HG02588 (cell line): ENCODE results near the gene HNF4A.

Source experiments
- ATAC-seq: cut with Tn5 transposase; IDR thresholded peaks from one replicate; pipeline ENCODE4 v1.9.1; 2021; ENCODE audit warnings: mild to moderate bottlenecking, moderate library complexity; ENCODE audit not compliant: unreplicated experiment

Gene HNF4A

GRCh38 chr20:44404204-44405181 is 49.0 kb downstream of the HNF4A start:
- ATAC-seq: no peak

DNA sequence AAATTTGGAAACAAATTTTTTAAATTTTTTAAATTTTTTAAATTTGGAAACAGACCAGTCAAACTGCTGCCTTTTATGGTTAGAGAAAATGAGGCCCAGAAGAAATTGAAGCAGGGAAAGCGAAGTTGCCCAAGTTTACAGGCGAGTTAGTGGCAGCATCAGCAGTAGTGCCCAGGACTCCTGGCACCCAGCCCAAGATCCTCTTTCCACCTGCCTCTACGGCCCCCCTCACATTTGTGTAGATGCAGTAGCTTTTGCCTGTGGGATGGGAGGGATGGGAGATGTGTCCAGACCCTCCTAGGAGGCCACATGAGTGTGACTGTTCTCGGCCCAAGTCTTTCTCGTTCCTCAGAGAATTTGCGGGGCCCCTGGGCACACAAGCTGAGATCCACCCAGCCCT is 49.8 kb downstream of the HNF4A start:
- ATAC-seq: no peak

DNA sequence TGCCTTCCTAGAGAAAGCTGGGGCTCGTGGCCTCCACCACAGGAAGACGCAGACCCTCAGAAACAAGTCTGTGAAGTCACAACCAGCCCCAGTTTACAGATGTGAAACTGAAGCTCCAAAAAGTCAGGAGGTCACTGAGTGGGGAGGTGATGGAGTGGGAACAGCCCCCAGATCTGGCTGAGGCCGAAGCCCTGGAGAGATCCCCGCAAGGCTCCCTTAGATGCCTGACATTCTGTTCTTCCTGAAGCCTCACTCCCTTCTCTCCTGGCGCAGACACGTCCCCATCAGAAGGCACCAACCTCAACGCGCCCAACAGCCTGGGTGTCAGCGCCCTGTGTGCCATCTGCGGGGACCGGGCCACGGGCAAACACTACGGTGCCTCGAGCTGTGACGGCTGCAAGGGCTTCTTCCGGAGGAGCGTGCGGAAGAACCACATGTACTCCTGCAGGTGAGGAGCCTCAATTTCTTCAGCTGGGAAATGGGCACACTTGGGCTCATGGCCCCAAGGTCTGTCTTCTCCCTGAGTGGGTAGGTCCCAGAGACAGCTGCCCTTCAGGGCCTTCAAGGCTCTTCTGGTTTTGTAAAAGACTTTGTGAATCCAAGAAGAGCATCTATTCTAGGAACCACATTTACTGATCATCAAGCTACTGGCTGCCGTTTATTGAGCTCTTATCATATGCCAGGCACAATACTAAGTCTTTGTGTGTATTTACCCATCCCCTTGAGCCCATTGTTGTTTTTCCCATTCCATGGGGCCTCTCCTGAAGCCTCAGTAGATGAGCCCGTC is 50.5 kb downstream of the HNF4A start:
- ATAC-seq: no peak

DNA sequence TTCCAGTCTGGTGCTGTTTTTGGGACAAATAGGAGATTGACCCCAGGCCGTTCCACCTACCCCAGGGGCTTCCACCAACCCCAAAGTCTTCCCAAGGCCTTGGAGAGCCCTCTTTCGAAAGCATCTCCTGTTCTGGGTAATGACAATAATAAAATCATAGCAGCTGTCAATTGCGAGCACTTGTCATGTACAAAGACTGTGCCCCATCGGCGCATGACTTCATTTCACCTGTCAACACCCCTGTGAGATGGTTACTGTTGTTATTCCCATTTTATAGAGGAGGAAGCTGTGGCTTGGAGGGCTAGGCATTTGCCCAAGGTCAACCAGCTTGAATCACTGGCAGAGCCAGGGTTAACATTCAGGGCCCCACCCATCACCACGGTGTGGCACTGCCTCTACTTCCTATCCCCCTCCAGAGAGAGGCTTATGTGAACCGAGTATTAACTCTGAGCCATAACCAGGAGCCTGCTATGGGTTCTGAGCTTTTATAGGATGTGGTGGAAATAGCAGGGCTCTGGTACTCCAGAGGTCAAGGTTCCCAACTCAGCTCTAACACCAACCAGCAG is 51.2 kb downstream of the HNF4A start:
- no peak for ATAC-seq

DNA sequence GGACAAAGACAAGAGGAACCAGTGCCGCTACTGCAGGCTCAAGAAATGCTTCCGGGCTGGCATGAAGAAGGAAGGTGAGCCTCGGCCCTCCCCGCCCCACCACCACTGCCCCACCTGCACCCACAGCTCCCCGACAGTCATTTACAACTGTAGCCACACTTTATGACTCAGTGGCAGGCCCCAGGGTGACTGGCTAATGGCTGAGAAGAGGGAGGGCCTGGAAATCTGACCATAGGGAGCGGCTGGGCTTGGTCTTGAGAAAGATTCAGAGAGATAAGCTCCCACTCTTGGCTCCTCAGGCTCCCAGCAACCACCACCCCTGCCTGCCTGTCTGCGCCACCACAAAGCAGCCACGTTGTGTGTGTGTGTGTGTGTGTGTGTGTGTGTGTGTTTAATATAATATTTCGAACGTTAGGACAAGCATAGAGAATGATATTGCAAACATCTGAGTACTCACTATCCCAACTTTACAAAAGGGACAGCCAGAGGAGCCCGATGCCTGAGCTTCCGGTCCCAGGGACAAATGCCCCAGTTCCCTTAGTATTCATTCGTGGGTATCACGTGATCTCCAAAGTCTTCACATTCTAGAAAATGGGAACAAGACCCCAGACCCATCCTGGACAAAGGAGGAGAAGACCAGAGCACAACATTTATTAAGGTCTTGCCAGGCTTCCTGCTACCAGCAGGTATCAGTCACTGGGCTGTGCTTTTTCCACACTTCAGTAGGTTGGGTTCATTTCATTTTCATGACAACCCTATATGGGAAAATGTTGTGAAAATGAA is 52.1 kb downstream of the HNF4A start:
- no peak for ATAC-seq

DNA sequence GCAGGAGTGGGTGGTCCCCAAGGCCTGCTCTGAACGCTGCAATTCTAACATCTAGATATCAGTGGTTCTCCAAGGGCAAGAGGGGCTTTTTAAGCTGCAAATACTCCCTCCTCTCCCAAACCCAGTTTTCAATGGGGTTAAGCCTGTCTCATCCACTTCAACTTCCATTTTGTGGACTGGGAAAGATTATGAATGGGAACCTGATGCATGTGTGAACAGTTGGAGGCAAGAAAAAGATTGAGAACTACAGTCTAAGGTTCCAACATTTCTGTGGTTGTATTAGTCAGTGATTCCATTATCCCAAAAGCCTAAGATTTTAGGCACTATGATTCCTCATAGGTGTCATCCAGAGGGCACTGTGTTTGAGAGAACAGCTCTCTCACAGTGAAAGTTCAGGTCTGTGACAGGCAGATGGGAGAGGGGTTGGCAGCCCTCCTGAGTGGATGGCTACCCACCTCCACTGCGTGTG is 53.7 kb downstream of the HNF4A start:
- no peak for ATAC-seq

- ATAC-seq: no peak
Observed at GRCh38 chr20:44410583-44411019, 55.1 kb downstream of the HNF4A start.

DNA sequence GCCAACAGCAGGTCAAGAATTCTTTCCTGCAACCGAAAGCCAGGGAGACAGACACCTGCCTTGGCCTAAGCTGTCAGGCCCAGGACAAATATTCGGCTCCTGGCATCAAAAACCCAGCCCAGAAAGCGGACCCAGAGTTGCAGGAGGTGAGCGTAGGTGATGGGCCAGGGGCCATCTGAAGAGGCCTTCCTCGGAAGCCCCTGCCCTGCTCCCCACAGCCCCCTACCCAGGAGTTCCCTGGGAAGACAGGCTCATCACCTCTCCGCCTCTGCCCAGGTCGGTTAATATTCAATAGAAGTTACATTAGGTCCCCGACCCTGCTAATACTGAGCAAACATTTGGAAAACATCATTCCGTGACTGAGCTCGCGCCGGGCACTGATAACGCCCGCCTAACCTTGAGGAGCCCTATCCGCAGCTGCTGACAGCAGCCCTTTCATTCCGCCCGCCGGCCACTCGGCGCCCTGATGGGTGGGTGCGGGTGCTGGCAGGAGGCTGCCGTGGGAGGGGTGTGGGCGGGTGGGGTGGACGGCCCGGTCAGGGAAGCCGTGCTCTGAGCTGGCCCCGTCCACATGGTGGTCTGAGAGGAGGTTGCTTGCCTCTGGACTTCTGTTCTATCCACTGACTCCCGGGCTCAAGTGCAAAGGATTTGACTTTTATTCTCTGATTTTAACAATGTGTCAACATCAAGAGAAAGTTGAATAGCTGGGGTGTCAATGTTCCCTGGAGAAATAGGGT is 55.7 kb downstream of the HNF4A start:
- no peak for ATAC-seq

DNA sequence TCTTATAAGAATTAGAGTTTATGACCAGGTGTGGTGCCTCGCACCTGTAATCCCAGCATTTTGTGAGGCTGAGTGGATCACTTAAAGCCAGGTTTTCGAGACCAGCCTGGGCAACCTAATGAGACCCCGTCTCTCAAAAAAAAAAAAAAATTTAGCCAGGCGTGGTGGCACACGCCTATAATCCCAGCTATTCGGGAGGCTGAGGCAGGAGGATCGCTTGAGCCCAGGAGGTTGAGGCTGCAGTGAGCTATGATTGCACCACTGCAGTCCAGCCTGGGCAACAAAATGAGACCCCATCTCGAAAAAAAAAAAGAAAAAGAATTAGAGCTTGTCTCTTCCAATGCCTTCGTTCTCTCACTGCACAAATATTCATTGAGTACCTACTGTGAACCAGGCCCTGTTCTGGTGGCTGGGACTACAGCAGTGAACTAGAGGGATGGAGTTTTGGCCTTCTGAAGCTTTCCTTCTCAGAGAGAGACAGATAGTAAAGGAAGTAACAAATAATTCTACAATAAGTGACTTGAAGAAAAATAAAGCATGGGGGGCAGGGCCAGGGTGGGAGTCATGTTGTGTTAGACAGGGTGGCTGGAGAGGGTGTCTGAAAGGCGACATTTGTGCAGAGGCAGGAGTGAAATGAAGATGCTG is 56.4 kb downstream of the HNF4A start:
- no peak for ATAC-seq

DNA sequence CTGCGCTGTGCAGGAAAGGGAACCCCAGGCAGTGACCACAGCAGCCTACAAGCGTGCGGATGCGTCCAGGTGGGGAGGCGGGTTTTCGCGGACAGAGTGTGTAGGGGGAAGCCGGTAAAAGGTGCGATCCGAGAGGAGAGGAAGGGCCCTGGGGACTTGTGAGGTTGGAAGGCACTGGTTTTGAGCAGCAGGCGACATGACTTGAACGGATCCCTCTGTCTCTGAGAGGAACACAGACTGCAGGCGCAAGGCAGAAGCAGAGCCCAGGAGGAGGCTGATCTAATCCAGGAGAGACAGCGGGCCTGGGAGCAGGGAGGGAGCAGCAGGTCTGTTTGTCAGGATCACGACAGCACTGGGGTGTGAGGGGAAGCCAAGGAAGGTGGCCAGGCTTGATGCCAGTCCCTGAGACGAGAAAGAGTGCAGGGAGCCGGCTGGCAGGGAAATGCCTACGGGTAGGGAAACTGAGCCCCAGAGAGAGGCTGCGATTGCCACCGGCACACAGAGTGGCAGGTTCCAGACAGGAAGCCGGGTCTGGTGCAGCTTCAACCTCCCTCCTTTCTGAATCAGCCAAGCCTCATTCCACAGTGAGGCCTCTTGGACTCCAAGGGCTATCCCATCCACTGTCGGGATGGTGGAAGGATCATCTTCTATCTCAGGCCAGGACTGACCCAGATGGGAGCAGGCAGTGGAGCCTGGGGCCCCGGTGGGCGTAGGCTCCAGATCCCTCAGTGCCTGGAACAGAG is 57.1 kb downstream of the HNF4A start:
- no peak for ATAC-seq

- no peak for ATAC-seq
Observed at GRCh38 chr20:44413575-44414345, 58.3 kb downstream of the HNF4A start.

DNA sequence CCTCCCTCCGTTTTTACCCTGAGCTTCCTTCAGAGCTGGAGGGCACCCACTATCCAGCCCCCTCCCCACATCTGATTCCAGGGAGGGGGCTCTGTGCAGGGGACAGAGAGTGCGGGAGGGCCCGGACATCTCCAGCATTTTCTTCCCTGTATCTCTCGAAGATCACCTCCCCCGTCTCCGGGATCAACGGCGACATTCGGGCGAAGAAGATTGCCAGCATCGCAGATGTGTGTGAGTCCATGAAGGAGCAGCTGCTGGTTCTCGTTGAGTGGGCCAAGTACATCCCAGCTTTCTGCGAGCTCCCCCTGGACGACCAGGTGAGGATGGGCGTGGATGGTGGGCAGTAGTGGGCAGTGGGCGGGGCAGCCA is 58.8 kb downstream of the HNF4A start:
- ATAC-seq: no peak

DNA sequence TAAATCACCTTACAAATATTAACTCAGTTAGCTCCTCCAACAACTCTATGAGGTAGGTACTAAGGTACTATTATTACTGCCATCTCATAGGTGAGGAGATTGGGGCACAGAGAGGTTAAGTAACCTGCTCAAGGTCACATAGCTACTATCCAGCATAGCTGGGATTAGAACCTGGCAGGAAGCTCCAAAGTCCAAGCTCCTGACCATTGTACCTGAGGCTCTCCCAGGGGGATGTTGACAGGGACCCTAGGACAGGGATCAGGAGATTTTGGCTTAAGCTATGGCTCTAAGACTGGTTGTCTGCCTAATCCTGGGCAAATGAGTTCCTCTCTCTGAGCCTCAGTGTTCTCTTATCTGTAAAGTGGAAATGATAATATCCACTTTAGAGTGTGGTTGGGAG is 59.3 kb downstream of the HNF4A start:
- ATAC-seq: no peak

DNA sequence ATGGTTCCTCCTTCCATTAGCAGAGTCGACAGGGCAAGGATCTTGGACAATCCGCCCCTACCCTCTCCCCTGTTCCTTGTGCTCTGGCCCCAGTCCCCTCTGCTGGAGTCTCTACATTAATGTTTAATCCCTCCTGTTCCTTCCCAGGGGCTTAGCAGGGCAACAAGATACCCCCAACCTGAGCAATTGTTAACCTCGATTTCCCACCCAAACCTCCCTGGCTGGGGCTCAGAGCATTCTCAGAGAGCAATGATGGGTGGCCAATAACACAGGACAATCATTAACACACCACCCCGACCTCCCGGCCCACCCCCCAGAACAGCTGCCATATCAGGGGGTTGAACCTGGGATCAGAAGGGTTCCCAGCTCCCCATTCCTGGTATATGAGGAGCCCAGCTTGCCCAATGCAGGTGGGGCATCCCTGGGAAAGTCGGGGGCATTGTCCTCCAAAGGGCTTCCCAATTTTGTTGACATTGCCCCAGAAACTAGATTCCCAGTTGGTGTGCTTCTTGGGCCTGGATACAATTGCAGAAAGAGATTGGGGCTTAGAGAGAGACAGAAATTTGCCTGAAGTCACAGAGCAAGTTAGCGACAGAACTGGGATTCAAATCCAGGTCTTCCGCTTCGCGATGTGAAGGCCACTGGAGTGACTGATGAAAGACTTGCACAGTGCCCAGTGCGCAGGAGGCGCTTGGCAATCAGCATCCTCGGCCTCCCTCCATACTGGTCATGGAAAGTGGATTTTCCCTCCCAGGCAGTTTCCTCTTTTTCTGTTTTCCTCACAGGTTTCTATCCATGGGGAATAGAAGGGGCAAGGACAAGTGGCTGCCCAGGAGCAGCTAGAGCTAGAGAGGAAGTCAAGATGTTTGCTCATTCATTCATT is 60.6 kb downstream of the HNF4A start:
- no peak for ATAC-seq

GRCh38 chr20:44418069-44418905 is 62.8 kb downstream of the HNF4A start:
- no peak for ATAC-seq

DNA sequence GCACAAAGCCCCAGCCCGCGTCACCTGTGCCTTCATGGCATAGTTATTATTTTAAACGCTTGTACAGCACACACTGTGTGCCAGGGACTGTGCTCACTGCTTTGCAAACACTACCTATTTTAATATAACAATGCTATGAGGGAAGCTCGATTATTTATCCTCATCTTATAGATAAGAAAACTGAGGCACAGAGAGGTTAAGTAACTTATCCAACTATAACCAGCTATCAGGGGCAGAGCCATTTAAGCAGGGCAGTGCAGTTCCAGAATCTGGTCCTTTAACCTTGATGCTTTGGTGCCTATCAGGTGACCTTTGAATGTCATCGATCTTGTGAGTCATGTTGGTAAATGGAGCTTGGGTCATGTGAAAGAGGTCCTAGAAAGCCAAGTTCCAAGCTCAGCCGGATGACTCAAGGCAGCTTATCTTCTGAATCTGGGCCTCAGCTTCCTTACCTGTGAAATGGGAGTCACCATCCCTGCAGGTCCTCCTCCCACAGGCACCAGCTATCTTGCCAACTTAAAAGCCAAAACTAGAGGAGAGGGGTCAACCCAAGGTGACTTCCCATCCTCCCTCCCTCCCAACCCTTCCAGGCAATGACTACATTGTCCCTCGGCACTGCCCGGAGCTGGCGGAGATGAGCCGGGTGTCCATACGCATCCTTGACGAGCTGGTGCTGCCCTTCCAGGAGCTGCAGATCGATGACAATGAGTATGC is 63.8 kb downstream of the HNF4A start:
- no peak for ATAC-seq
